HL-60/S4 treated with phorbol 12-myristate 13-acetate at 8.2 ng/mL for 4 days and 3 days (cell line): ENCODE data around the gene ZNF423.

Source experiments
- in situ Hi-C: fragments of 300-500 bp; cut with MboI; formaldehyde crosslinking; loops from 2 replicates; pipeline ENCODE4 v1.15.0; 2022; ENCODE audit warnings: low sequenced_read_pairs

ZNF423 gene

DNA sequence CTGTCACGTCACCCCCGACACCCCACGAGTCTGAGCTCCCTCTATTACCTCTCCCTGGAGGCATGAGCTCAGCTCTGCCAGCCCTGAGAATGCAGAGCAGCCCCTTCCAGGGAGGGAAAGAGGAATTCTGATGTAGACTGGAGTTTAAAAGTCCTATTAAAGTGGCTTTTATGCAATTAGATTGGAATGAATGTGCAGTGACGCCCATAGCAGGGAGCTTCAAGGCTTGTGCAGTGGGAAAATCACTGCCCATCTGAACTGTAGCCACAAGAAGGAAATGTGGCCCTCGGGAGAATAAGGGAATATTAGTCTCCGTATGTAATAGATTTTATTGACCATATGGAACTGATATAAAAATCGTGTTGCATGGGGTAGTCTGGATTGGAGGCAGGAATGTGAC lies 66.9 kb downstream of the ZNF423 start:
- in situ Hi-C loops = no loop called here

DNA sequence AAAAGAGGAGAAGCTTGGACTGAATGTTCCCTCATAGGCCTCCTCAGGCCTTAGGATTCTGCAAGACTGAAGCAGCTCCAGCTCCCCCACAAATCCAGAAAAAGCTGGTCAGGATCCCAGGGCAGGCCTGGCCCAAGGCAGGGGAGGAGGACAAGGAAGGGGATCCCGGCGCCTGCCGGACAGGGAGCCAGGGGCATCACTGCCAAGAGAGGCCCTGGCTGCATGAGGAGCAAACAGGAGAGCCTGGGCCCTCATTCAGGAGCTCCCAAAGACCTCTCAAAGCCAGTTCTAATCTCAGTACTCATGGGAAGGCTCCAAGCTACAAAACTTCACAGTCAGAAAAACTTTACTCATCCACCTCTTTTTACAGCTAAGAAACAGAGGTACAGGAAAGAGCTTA lies 67.3 kb downstream of the ZNF423 start:
- in situ Hi-C loops = no loop called here

DNA sequence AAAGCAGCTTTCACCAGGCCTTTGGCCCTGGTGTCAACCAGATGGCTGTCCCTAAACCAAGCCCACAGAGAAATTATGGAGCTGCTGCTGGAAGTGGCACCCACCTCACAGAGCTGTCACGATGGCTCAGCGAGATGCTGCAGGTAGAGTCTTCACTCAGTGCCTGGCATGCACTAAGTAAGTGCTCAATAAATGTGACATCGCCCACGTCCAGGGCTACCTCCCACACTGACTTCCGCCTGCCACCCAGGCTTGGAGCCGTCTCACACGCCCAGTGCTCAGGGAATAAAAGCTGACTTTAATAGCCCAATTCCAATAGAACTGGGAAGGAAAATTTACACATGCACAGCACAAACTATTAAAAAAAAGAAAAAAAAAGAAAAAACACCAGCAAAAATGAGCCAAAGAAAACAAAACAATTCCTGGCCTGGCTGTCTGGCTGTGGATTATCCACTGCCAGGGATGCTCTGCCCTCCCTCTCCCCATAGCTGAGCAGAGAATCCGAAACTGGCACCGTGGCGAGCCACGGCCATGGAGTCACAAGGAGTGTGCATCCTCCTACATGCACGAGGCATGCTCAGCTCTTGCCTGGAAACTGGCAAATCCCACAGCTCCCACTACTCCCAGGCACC lies 68.9 kb downstream of the ZNF423 start:
- in situ Hi-C loops = no loop called here

DNA sequence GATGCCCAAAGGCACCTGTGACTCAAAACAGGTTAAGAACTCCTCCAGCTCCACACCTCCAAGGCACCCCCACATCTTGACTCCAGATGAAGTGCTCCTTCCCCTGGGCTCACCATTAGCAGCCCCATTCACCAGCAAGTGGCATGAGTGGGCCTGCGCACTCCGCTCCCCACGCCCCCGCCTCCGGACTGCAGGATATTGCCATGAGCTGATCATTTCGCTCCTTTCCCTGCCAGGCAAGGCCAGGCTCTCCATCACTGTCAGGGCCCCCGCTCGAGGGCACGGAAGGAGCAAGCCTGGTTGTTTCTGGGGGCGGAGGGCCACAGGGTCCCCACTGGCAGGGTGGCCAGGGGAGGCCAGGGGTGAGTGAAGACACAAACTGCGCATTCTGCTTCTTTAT lies 69.9 kb downstream of the ZNF423 start:
- in situ Hi-C loops = no loop called here

DNA sequence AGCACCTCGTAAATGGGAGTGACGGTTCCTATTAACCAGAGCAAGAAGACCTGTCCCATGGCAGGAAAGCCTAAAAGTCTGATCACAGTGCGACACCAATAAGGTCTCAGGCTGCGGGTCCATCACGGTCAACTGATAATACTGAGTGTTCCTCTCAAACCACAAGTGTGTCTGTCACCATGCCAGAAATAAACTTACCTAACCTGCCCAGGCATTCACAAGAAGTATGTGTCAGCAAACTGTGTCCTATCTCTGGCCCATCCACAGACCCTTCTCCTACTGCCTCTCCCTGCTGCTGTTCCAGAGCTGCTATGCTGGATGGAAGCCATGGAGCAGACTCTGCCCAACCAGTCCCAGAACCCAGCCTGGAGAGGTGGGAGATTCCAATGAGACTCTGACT lies 73.5 kb downstream of the ZNF423 start:
- in situ Hi-C loops = no loop called here

DNA sequence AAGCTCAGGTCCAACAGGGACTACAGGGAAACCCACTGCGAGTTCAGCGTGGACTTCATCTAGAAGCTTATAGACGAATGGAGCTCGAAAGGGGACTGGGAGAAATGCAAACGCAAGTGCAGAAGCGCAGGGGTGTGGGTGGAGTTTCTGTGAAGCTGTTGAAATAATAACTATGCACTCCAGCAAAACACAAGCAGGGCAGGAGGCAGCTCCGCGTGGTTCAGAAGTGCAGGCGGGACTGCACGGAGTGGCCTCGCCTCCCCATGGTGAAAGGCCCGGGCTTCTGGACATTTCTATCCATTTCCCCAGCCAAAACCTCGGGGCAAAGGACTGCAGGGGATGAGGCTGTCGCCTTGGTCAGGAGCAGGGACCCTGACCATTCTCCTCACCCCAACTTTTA lies 74.5 kb downstream of the ZNF423 start:
- in situ Hi-C loops = no loop called here

DNA sequence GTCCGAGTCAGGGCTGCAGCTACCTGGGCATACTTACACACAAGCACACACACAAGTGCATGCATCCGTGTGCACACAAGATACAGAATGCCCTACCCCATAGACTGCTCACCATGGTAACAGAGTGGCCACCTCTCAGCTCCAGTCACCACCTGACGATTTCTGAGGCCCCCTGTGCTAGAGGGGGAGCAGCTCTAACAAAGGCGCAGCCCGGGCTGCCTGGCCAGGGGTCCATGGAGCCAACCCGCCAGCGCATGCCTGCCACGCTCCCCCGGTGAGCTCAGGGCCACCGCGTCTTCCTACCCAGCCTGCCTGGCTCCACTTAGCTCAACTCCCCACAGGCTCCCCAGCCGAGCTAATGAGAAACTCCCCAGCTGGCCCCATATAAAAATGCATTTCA lies 75.5 kb downstream of the ZNF423 start:
- in situ Hi-C loops = no loop called here

DNA sequence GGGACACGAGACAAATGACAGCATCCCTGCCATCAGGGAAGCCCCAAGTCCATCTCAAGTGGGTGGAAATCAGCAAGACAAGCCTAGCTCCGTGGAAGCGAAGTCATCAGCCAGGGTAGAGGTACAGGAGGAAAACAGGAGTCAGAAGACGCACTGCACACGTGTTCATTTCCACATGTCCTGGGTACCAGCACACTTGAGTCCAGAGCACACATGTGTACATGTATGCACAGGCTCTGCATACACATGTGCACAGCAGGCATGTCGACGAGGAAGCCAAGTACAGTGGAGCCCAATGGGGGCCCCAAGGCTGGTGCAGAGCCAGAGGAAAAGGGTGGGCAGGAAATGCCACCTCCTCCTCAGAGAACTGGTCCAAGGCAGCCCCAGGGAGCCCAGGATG lies 75.9 kb downstream of the ZNF423 start:
- in situ Hi-C loops = no loop called here

DNA sequence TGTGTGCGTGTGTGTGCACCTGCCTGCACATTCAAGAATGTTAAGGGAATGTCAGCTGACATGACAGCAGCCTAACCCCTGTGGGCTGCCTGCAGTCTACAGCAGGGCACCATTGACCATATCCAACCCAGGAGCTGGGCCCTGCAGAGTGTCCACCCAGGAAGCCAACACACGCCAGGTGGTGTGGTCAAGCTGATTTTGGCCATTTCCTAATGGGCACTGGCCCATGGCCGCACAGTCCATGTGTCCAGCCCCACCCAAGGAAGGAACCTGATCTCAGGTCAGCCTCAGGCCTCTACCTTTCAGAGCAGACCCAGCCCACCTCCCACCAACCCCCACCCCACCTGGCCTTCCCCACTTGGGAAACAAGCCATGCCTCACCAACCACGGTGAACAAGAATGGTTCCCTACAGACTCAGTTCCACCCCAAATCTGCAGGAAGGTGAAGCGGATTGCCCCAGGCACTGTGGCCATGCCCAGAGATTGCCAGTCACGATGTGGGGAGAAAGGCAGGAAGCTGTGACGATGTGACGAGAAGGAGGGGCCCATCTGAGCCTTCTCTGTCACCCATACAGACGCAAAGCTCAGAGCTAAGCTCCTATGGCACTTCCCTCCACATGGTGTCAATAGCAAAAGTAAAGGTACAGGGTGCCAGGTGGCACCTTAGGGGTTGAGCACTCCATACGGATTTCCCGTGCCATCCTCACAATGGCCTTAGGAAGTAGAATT lies 77.5 kb downstream of the ZNF423 start:
- in situ Hi-C loops = no loop called here

DNA sequence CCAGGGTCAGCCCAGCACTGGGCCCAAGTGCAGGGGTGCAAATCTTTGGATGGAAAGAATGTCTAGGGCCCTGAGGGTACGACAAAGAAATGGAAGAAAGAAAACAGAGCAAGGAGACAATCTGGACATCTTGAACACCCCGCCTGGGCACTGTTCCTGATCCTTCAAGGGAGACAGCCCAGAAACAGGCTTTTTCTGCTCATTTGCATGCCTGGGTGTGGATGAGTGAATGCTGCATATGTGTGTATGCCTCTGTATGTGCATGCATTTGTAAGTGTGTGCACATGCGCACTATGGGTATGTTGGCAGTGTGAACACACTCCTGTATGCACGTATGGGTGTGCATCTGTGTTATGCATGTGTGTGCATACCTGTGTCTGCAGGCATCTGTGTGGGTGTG lies 79.2 kb downstream of the ZNF423 start:
- in situ Hi-C loops = no loop called here

DNA sequence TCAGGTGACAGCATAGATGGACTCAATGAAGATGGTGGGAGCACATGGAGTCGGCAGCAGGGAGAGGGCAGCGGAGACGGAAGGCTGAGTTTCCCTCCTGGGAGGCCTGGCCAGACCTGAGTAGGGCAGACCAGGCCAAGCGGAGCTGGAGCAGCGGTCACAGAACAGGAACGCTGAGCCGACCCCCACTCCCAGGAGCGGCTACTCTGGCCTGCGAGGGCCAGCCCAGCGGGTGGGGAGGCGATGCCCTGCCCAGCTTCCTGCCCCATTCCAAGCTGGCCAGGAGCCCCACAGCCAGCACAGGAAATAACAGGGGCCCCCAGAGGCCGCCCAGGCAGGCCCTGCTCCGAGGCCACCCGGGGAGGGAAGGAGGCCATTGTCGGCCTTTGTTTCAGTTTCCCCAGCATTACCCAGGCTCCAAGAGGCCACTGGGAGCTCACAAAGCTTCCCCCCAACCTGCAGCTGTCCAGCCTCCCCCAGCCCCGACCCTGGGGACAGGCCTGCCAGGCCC lies 79.8 kb downstream of the ZNF423 start:
- in situ Hi-C loops = no loop called here

DNA sequence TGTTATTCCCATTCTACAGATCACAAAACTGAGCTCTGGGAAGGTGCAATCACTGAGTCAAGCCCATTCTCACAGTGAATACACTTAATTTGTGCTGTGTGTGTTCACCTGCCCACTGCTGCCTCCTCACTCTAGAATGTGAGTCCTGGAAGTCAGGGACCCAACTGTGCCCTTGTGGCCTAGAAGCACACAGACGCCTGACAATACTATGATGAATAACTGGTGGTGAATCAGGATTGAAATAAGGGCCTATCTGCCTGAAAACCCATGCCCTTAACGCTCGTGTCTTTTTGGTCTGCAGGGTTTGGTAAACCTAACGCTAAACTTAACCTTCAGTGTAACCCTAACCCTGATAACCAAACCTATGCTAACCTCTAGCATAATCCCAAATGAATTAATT lies 80.3 kb downstream of the ZNF423 start:
- in situ Hi-C loops = no loop called here

DNA sequence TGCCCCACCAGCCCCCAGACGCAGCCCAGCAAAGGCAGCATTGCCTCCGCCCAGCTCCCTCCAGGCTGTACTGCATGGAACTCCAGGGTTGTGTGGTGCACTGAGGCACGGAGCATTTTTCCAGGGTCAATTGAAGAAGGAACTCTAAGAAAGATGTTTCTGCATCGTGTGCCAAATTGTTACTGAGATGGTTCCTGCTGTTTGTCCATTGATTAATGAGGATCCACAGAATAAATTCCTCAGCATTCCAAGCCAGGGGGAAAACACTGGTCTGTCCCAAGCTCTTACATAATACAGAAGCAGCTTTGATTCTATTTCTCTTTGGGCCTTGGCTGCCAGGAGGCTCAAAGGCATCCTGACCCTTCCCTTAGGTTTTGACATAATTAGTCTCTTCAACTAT lies 80.9 kb downstream of the ZNF423 start:
- in situ Hi-C loops = no loop called here

DNA sequence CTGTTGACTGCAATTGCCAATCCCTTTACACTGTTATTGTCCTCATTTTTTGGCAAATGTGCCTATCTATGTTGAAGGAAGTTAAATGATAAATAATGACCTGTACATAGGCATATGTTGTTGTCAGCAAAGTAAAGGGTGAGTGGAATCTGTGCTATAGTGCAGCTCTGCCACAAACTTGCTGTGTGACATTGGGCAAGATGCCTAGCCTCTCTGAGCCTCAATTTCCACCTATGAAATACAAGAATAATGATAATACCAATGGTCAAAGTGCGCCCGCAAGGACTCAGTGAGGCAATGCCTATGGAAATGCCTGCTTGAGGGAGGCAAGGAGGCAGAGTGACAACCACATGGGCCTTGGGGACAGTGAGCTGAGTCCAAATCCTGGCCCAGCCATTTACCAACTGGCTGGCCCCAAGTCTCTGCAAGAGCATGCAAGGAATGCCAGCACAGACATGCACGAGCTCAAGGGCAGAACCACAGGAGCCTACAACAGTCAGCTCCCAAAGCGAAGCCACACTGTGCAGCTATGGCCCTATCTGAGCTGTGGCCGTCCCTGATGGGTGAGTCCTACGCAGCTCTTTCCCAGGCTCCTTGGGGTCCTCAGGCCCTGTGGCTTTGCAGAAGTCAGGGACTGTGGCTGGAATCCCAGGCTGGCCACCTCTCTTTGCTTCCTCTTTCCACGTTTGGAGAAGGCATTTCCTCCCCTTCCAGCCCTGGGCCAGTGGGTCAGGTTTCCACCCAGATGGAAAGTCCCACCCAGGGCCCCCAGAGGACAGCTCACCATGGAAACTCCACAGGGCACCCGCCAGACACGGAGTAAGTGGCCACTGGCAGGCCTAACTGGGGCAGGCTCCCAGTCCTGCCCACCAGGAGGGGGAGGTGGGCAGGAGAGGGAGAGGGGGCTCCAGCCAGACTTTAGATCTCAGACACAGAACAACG lies 82.1 kb downstream of the ZNF423 start:
- in situ Hi-C loops = no loop called here

DNA sequence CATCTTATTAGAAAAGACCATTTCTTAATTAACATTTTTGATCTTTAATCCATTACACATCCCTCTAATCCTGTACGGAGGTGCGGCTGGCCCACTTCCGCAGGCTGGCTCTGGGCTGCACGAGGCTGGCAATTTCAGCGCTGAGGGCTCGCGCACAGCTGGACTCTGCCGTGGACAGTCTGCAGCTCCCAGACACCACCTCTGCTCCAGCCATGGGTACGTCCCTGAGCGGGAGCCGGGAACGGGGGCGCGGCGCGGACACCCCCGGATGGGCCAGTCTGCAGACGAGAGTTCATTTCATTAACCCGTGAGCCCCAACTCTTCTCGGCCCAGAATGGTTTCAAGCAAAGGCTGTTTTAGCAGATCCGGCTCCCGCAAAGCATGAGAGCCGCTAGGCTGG lies 87.9 kb downstream of the ZNF423 start:
- in situ Hi-C loops = no loop called here

DNA sequence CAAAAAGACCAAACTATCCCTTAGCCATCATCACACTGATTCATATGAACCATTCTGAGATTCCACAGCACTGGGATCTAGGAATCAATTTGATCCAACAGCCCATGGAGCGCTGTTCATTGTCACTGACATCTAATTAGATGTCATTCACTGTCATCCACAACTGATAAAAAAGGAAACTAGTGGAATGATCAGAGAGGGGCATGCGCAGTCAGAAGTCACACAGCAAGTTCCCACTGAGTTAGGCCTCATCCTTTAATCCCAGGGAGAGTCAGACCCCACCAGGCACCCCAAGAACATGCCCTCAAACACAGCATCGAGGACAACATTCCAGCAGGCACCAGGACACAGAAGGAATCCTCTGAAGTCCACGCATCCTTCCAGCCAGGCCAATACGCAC lies 88.5 kb downstream of the ZNF423 start:
- in situ Hi-C loops = no loop called here

DNA sequence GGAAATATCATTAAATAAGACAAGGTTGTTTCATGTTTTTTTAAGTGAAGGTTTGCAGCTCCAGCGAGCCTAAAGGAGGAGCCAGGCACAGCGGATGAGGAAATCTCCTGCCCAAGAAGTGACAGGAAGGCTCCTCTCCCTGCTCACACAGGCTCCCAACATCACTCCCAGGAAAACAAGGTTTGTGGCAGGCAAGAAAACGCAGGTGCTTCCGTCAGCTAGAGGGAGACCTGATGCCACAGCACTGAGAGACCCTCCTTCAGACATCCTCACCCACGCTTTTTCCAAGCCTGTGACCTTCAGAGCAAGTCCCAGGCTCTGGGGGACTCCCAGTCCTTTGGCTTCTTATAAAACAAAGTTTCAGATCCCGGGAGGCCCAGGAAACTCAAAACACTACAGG lies 89.7 kb downstream of the ZNF423 start:
- in situ Hi-C loops = no loop called here

DNA sequence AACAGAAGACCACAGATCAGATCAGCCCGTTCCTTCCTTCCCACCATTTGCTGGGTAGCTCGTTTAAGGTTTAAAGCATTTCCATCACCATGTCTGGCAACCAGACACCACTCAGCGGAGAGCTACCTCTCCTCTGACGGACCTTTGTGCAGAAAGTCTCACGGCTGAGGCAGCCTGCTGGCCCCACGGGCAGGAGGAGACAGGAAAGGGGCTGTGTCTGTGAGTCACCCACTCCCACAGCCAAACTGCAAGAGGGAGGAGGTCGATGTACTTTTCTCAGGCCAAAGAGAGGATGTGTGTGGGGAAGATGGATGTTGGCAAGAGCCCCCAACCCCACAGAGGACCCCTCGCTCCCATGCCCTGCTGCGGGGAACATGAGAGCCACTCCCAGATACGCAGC lies 92.1 kb downstream of the ZNF423 start:
- in situ Hi-C loops = no loop called here

DNA sequence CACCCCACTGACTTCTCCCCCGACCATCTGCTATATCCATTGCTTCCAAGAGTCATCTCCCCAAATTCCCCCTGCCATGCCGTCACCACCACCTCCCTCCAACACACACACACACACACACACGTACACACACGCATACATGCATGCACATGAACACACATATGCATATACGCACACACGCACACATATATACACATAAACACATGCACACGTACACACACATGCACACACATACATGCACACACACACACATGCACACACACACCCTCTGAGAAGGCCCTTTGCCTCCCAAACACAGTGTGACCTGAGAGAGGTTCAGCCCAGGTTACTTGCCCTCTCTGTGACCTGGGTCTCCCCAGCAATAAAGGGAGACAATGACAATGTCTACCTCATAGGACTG lies 95.1 kb downstream of the ZNF423 start:
- in situ Hi-C loops = no loop called here

DNA sequence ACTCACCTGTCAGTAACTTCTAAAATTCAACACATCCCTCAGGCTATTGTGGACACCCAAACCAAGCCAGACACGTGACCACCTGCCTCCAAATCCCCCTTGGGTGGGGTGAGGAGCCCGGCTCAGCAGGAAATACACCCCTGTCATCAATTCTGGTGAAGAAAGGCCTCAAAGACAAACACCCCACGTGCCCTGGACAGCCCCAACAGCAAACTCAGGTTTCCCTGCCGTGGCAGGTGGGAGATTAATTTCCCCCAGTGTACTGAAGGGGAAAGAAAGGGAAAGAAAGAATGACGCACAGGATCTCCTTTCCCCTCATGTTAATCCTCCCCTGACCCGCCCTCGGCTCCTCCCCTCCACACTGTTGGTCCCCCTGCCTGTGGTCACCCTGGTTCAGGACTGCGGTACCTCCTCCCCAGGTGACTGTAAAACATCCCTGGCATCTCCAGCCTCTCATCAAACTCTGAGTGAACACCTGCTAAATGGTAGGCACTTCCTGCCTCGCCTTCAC lies 98.3 kb downstream of the ZNF423 start:
- in situ Hi-C loops = no loop called here

DNA sequence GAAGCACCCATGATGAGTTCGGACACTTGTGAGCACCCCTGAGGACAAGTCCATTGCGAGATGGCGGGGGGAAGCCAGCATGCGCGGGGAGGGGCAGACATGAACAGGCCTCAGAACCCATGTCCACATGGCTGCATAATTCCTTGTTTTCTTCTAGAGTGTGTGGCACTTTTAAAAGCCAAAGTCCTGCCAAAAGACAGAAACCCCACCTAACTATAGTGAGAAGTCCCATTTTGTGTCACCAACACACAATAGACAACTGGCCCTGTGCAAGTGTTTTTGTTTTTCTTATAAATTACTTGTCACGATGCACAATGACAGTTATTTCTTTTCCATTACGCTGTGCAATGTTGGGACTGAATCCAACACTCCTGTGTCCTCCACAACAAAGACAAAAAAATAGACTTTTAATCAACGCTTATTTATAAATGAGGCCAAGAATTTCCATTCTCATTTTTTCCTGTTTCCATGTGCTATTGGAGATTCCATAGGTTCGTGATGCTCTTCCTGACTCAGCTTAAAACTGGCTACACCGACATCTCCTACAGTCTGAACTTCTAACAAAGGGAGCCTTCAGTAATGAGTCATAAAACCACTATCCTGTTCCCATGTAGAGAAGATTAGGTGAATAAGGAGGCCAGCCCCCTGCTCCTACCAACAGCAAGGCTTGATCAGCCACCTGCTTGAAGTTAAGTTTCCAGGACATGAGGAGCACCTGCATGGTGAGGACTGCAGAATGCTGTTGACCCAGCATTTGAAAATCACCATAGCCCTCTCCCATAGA lies 98.9 kb downstream of the ZNF423 start:
- in situ Hi-C loops = no loop called here
